ENCODE results near the gene PLPPR1. TPM values are rescaled to one million over a fixed set of nuclear protein-coding genes. Genes with fewer than 3 reads are reported as not detected.

PLPPR1 gene
- total RNA-seq, 1 experiment from 2014 or later = not detected

DNA sequence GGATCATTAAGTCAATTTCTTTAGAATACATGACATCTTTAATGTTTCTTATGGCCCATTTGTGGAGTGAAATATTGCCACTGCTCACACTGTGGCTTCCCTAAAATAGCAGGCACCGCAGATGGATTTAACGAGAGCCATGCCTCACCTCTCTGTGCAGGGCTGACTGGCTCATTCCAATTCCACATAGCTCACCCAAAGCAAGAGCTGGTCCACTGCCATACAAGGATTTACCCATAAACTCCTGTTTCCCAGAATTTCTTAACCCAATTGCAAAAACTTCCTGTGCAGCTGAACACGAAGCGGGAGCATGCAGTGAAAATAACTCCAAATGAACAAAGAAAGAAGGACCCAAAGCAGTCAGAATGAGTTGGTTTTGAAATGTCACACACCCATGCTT, 196.7 kb downstream of the PLPPR1 start:
- TF ChIP-seq, protein P1, sequence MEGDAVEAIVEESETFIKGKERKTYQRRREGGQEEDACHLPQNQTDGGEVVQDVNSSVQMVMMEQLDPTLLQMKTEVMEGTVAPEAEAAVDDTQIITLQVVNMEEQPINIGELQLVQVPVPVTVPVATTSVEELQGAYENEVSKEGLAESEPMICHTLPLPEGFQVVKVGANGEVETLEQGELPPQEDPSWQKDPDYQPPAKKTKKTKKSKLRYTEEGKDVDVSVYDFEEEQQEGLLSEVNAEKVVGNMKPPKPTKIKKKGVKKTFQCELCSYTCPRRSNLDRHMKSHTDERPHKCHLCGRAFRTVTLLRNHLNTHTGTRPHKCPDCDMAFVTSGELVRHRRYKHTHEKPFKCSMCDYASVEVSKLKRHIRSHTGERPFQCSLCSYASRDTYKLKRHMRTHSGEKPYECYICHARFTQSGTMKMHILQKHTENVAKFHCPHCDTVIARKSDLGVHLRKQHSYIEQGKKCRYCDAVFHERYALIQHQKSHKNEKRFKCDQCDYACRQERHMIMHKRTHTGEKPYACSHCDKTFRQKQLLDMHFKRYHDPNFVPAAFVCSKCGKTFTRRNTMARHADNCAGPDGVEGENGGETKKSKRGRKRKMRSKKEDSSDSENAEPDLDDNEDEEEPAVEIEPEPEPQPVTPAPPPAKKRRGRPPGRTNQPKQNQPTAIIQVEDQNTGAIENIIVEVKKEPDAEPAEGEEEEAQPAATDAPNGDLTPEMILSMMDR (IDR thresholded peaks at IDR 0.05; ENCODE audit: unreplicated experiment) = no peak
- Mint-ChIP-seq H3K36me3 (ENCODE audit: insufficient read depth, unreplicated experiment) (no peaks in the 10 kb centered on the region), H3K4me3 (ENCODE audit: low read depth, unreplicated experiment) (no peak overlapping the region), H3K27me3 (ENCODE audit: unreplicated experiment) (no peaks in the 10 kb centered on the region), H3K27ac (ENCODE audit: unreplicated experiment) (no peak overlapping the region), H3K9me3 (ENCODE audit: low read depth, unreplicated experiment) (no peaks in the 10 kb centered on the region), H3K4me1 (ENCODE audit: low read depth, unreplicated experiment) (no peaks in the 10 kb centered on the region)
- no TSS peak for BruUV-seq (replicated peaks)
- intact Hi-C loops (cut with micrococcal nuclease; ENCODE audit: unreplicated experiment) = loop anchor here (5.0 kb wide), 1 partner anchor 162 kb away; the partner anchor contains the start of gene BAAT
- CTCF ChIA-PET = no interaction called here
- DNase-seq = no peak

DNA sequence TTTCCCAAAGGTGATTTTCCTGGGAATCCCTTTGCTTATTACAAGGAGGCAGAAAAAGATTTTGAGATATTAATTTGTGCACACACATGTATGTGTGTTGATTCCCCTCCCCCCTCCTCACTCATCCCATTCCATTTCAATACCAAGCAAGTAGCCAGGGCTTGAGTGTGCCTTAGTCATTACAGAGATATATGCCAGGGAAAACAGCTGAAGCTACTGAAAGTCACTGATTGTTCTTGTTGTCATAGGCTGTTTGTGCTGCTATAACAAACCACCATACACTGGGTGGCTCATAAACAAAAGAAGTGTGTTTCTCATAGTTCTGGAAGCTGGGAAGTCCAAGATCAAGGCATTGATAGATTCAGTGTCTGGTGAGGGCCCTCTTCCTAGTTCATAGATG, 197.6 kb downstream of the PLPPR1 start:
- no peak for DNase-seq
- TF ChIP-seq, protein P1 (IDR thresholded peaks at IDR 0.05; ENCODE audit: unreplicated experiment) = no peak
- CTCF ChIA-PET = interaction anchor here (0.5 kb wide), 1 partner anchor 448 kb away, joined by 3 read pairs; no protein-coding TSS in a partner anchor
- H3K4me3 Mint-ChIP-seq (ENCODE audit: low read depth, unreplicated experiment) = no peak overlapping the region
- no peaks in the 10 kb centered on the region for H3K4me1 Mint-ChIP-seq (ENCODE audit: low read depth, unreplicated experiment)
- intact Hi-C loops (cut with micrococcal nuclease; ENCODE audit: unreplicated experiment) = loop anchor here (5.0 kb wide), 1 partner anchor 161 kb away; the partner anchor contains the start of gene BAAT
- H3K9me3 Mint-ChIP-seq (ENCODE audit: low read depth, unreplicated experiment) = no peaks in the 10 kb centered on the region
- BruUV-seq (replicated peaks) = no TSS peak
- H3K27ac Mint-ChIP-seq (ENCODE audit: unreplicated experiment) = no peak overlapping the region
- no peaks in the 10 kb centered on the region for H3K36me3 Mint-ChIP-seq (ENCODE audit: insufficient read depth, unreplicated experiment)
- H3K27me3 Mint-ChIP-seq (ENCODE audit: unreplicated experiment) = no peaks in the 10 kb centered on the region

DNA sequence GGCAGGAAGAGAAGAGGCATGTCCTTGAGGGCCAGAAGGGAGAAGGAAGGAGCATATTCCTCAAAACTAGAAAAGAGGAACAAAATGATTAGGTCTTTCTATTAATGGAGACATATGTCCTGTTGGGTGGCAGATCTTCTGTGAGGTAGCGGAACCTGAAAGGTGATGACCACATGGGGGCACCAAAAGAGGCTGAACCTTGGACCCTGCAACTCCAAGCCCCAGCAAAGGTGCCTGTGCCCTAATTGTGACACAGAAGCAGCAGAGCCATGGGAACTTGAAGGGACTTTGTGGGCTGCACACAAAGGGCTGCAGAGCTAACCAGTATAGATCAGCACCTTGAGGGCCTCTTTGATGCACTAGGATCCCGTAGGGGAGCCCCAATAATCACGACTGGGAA, 198.3 kb downstream of the PLPPR1 start:
- no peak overlapping the region for H3K4me3 Mint-ChIP-seq (ENCODE audit: low read depth, unreplicated experiment)
- no peaks in the 10 kb centered on the region for H3K9me3 Mint-ChIP-seq (ENCODE audit: low read depth, unreplicated experiment)
- CTCF ChIA-PET = no interaction called here
- no peak for DNase-seq
- H3K27ac Mint-ChIP-seq (ENCODE audit: unreplicated experiment) = no peak overlapping the region
- no peaks in the 10 kb centered on the region for H3K4me1 Mint-ChIP-seq (ENCODE audit: low read depth, unreplicated experiment)
- no peaks in the 10 kb centered on the region for H3K27me3 Mint-ChIP-seq (ENCODE audit: unreplicated experiment)
- H3K36me3 Mint-ChIP-seq (ENCODE audit: insufficient read depth, unreplicated experiment) = no peaks in the 10 kb centered on the region
- intact Hi-C loops (cut with micrococcal nuclease; ENCODE audit: unreplicated experiment) = loop anchor here (5.0 kb wide), 1 partner anchor 160 kb away; the partner anchor contains the start of gene BAAT
- no TSS peak for BruUV-seq (replicated peaks)
- TF ChIP-seq, protein P1 (IDR thresholded peaks at IDR 0.05; ENCODE audit: unreplicated experiment) = no peak

DNA sequence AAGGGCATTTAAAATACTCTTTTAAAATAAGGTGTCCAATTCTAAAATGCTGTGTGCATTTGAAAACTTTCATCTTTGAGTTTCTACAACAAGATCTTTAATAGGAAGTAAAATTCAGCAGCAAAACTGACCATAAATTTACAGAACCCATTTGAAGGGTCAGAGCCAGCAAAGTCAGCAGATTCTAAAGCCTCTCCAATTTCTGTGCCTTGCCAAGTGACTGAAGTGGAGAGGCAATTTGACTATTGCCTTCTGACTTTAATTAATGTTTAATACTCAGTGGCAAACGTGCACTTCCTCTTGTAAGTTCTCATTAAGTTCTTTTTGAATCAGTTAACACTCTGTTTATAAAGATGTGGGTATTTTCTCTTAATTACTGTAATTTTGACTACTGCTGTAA, 201.1 kb downstream of the PLPPR1 start:
- no peak for DNase-seq
- no peaks in the 10 kb centered on the region for H3K4me1 Mint-ChIP-seq (ENCODE audit: low read depth, unreplicated experiment)
- TF ChIP-seq, protein P1 (IDR thresholded peaks at IDR 0.05; ENCODE audit: unreplicated experiment) = no peak
- no peak overlapping the region for H3K27ac Mint-ChIP-seq (ENCODE audit: unreplicated experiment)
- H3K9me3 Mint-ChIP-seq (ENCODE audit: low read depth, unreplicated experiment) = no peaks in the 10 kb centered on the region
- BruUV-seq (replicated peaks) = no TSS peak
- H3K36me3 Mint-ChIP-seq (ENCODE audit: insufficient read depth, unreplicated experiment) = no peaks in the 10 kb centered on the region
- CTCF ChIA-PET = no interaction called here
- no peak overlapping the region for H3K4me3 Mint-ChIP-seq (ENCODE audit: low read depth, unreplicated experiment)
- H3K27me3 Mint-ChIP-seq (ENCODE audit: unreplicated experiment) = no peaks in the 10 kb centered on the region
- intact Hi-C loops (cut with micrococcal nuclease; ENCODE audit: unreplicated experiment) = loop anchor here (5.0 kb wide), 1 partner anchor 158 kb away; the partner anchor contains the start of gene BAAT
